Measurements from ENCODE around the gene EIF2B4.

The EIF2B4 gene

GRCh38 chr2:27378809-27379290, 8.7 kb upstream of the EIF2B4 start:
- CTCF ChIA-PET = no interaction called here
- POLR2A ChIA-PET = interaction anchor here (0.6 to 3.0 kb wide), 5 partner anchors 8 to 324 kb away, joined by 3 to 20 read pairs (median 12); partner anchors contain the start of genes EIF2B4, NRBP1, PPM1G and SNX17
- TF ChIP-seq CTBP1 (IDR thresholded peaks at IDR 0.05; ENCODE audit: borderline replicate concordance) (no peak), BHLHE40 (IDR thresholded peaks at IDR 0.05; ENCODE audit: borderline replicate concordance) (no peak), ELF4 (IDR thresholded peaks at IDR 0.05) (no peak)

DNA sequence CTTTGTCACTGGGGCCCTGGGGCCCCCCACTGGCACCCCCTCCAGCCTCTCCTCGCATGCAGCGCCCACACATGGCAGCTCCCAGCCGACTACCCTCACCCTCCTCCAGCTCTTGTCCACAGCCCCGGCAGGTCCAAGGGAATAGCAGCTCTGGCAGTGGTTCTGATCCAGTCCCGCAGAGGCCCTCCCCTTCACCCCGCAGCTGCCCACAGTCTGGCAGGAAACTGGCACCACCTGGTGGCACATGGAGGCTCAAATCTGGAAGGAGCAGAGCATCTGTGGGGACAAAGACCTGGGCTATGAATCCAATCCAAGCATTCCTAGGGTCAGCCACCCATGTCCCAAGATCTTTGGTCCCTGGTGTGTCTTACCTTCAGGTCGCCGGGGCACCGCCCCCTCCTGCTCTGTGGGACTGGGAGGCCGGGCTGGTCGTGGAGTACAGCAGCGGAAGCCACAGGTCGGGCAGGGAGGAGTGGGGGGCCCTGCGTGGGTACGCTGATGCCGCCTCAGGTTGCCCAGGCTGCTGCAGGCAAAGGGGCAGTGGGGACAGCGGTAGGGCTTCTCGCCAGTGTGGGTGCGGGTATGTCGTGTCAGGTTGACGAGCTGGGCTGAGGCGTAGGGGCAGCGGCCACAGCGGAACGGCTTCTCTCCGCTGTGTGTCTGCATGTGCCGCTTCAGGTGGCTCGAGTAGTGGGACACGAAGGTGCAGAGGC, 8.1 kb upstream of the EIF2B4 start:
- ChIA-PET CTCF (no interaction called here), POLR2A (interaction anchor here (1.0 to 2.2 kb wide), 3 partner anchors 22 to 32 kb away, joined by 4 to 10 read pairs (median 8); partner anchors contain the start of genes GTF3C2 and PPM1G)
- TF ChIP-seq ARNT (IDR thresholded peaks at IDR 0.05) (no peak), TARDBP (IDR thresholded peaks at IDR 0.05) (no peak), NFRKB (IDR thresholded peaks at IDR 0.05) (no peak), FOXM1 (IDR thresholded peaks at IDR 0.05; ENCODE audit: borderline replicate concordance) (no peak), FOXA1 (IDR thresholded peaks at IDR 0.05) (no peak), FOXK2 (IDR thresholded peaks at IDR 0.05) (no peak), CTBP1 (IDR thresholded peaks at IDR 0.05; ENCODE audit: borderline replicate concordance) (no peak), LEF1 (IDR thresholded peaks at IDR 0.05; ENCODE audit: borderline replicate concordance) (no peak), SP1 (IDR thresholded peaks at IDR 0.05) (no peak), HDGF (IDR thresholded peaks at IDR 0.05; ENCODE audit: borderline replicate concordance) (no peak), BHLHE40 (IDR thresholded peaks at IDR 0.05; ENCODE audit: borderline replicate concordance) (no peak), ZNF384 (IDR thresholded peaks at IDR 0.05) (no peak), L3MBTL2 (conservative IDR thresholded peaks at IDR 0.05) (no peak)
- TF ChIP-seq, protein P1, sequence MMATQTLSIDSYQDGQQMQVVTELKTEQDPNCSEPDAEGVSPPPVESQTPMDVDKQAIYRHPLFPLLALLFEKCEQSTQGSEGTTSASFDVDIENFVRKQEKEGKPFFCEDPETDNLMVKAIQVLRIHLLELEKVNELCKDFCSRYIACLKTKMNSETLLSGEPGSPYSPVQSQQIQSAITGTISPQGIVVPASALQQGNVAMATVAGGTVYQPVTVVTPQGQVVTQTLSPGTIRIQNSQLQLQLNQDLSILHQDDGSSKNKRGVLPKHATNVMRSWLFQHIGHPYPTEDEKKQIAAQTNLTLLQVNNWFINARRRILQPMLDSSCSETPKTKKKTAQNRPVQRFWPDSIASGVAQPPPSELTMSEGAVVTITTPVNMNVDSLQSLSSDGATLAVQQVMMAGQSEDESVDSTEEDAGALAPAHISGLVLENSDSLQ (IDR thresholded peaks at IDR 0.05) = no peak
- DNase-seq (ENCODE audit: extremely low spot score) = no peak

More at GRCh38 chr2:27378809-27379290, 8.7 kb upstream of the EIF2B4 start:
- no peak for DNase-seq (ENCODE audit: extremely low spot score)

GRCh38 chr2:27377618-27378095, 7.5 kb upstream of the EIF2B4 start:
- no peak for TF ChIP-seq NFRKB (IDR thresholded peaks at IDR 0.05)
- no peak for TF ChIP-seq TARDBP (IDR thresholded peaks at IDR 0.05)
- TF ChIP-seq BHLHE40 (IDR thresholded peaks at IDR 0.05; ENCODE audit: borderline replicate concordance) = no peak
- TF ChIP-seq ELF4 (IDR thresholded peaks at IDR 0.05) = no peak; the same call in 1 of the 2 replicates
- no peak for TF ChIP-seq L3MBTL2 (conservative IDR thresholded peaks at IDR 0.05)
- TF ChIP-seq FOXM1 (IDR thresholded peaks at IDR 0.05; ENCODE audit: borderline replicate concordance) = no peak
- no peak for TF ChIP-seq ARNT (IDR thresholded peaks at IDR 0.05)
- TF ChIP-seq SP1 (IDR thresholded peaks at IDR 0.05) = no peak
- TF ChIP-seq HDGF (IDR thresholded peaks at IDR 0.05; ENCODE audit: borderline replicate concordance) = no peak
- no peak for TF ChIP-seq CTBP1 (IDR thresholded peaks at IDR 0.05; ENCODE audit: borderline replicate concordance)
- no peak for TF ChIP-seq LEF1 (IDR thresholded peaks at IDR 0.05; ENCODE audit: borderline replicate concordance)
- TF ChIP-seq, protein P1 (IDR thresholded peaks at IDR 0.05) = no peak
- TF ChIP-seq FOXA1 (IDR thresholded peaks at IDR 0.05) = no peak
- no peak for TF ChIP-seq FOXK2 (IDR thresholded peaks at IDR 0.05)
- TF ChIP-seq SUZ12 (IDR thresholded peaks at IDR 0.05) = no peak
- ChIA-PET POLR2A (interaction anchor here (1.0 to 2.2 kb wide), 2 partner anchors 21 to 32 kb away, joined by 4 to 10 read pairs; partner anchors contain the start of genes GTF3C2 and PPM1G), CTCF (no interaction called here)
- no peak for DNase-seq (ENCODE audit: extremely low spot score)

DNA sequence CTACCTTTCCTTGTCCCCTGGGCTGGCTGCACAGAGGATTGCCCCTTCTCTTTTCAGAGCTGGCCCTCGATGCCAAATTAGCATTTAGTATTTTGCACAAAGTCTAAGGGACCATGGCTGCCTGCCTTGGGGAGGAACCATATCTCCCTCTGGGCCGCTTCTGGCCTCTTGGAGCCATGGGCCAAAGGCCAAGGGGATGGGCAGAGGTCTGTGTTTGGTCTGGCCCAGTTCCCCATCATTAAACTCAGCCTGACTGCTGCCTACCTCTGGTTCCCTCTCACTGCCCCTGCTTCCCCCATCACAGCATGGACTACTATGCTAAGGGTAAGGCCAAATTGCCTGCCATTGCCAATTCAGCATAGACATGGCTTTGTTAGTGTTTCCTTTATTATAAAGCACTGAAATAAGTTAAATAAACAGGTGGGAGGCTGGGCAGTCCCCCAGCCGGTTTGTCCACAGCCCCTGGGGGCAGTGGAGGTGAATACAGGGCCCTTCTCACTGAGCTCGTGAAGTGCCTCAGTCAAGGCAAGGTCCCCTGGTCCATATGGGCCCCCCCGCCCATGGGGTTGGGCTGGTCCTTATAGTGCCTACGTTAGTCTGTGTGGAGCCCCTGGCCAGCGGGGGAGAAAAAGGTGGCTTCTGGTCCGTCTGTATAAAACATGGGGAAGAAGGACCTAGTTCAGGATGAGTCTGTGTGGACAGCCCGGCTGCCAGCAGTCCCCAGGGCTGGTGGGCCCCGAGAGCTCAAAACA, 6.9 kb upstream of the EIF2B4 start:
- no peak for TF ChIP-seq ELF4 (IDR thresholded peaks at IDR 0.05)
- DNase-seq (ENCODE audit: extremely low spot score) = no peak
- ChIA-PET POLR2A (interaction anchor here (1.0 to 2.2 kb wide), 2 partner anchors 20 to 33 kb away, joined by 4 to 10 read pairs; partner anchors contain the start of genes GTF3C2 and PPM1G), CTCF (no interaction called here)

DNA sequence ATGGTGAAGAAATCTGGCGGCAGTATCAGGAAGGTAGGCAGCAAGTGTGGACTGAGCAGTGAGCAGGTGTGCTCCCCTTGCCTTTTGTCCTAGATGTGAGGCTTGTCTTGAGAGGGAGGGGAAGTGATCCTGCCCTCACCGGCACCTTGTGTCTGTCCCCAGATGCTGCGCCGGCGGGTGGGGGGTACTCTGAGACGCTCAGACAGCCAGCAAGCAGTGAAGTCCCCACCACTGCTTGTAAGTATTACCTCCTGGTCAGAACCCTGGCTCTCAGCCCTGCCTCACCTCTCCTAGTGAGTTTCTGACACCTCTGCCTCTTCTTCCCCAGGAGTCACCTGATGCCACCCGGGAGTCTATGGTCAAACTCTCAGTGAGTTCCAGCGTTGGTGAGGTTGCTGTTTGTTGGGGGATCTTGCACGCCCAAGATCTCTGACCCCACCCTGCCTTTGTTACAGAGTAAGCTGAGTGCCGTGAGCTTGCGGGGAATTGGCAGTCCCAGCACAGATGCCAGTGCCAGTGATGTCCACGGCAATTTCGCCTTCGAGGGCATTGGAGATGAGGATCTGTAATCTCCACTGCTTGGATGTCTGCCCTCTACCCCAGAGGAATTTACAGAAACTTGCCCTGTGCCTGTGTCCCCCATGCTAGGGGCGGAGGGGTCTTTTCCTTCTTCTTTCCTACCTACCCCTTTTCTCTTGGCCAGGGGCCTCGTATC, 6.2 kb upstream of the EIF2B4 start:
- POLR2A ChIA-PET = interaction anchor here (2.2 kb wide), 1 partner anchor 20 kb away, joined by 10 read pairs; the partner anchor contains the start of gene GTF3C2
- CTCF ChIA-PET = no interaction called here
- no peak for DNase-seq (ENCODE audit: extremely low spot score)
- no peak for TF ChIP-seq TARDBP (IDR thresholded peaks at IDR 0.05)
- no peak for TF ChIP-seq FOXK2 (IDR thresholded peaks at IDR 0.05)
- TF ChIP-seq HDGF (IDR thresholded peaks at IDR 0.05; ENCODE audit: borderline replicate concordance) = no peak
- no peak for TF ChIP-seq SP1 (IDR thresholded peaks at IDR 0.05)
- no peak for TF ChIP-seq FOXM1 (IDR thresholded peaks at IDR 0.05; ENCODE audit: borderline replicate concordance)

GRCh38 chr2:27375513-27376099, 5.5 kb upstream of the EIF2B4 start:
- TF ChIP-seq HDGF (IDR thresholded peaks at IDR 0.05; ENCODE audit: borderline replicate concordance) = no peak
- no peak for TF ChIP-seq TARDBP (IDR thresholded peaks at IDR 0.05)
- no peak for TF ChIP-seq SP1 (IDR thresholded peaks at IDR 0.05)
- TF ChIP-seq L3MBTL2 (conservative IDR thresholded peaks at IDR 0.05) = no peak
- TF ChIP-seq ELF4 (IDR thresholded peaks at IDR 0.05) = no peak
- TF ChIP-seq, protein P1 (IDR thresholded peaks at IDR 0.05) = no peak
- no peak for TF ChIP-seq BHLHE40 (IDR thresholded peaks at IDR 0.05; ENCODE audit: borderline replicate concordance)
- no peak for TF ChIP-seq LEF1 (IDR thresholded peaks at IDR 0.05; ENCODE audit: borderline replicate concordance)
- TF ChIP-seq FOXA1 (IDR thresholded peaks at IDR 0.05) = no peak
- TF ChIP-seq ARNT (IDR thresholded peaks at IDR 0.05) = no peak
- no peak for TF ChIP-seq CTBP1 (IDR thresholded peaks at IDR 0.05; ENCODE audit: borderline replicate concordance)
- TF ChIP-seq ZNF384 (IDR thresholded peaks at IDR 0.05) = no peak
- no peak for TF ChIP-seq SUZ12 (IDR thresholded peaks at IDR 0.05)
- no peak for TF ChIP-seq FOXM1 (IDR thresholded peaks at IDR 0.05; ENCODE audit: borderline replicate concordance)
- no peak for TF ChIP-seq NFRKB (IDR thresholded peaks at IDR 0.05)
- POLR2A ChIA-PET = interaction anchor here (1.1 to 1.7 kb wide), 2 partner anchors 13 to 18 kb away, joined by 3 read pairs; no protein-coding TSS in a partner anchor

More at GRCh38 chr2:27375513-27376099, 5.5 kb upstream of the EIF2B4 start:
- CTCF ChIA-PET = no interaction called here
- DNase-seq (ENCODE audit: extremely low spot score) = no peak
